WTC11 (cell line): ENCODE results near the gene MBOAT1. TPM values are rescaled to one million over a fixed set of nuclear protein-coding genes. Genes with fewer than 3 reads are reported as not detected.
A peak's percentile ranks its signal among the peaks of the same experiment; 100 is the strongest.

Experiments used
- ATAC-seq: fragments of 200-7000 bp; cut with Tn5 transposase; 2 replicates; pipeline ENCODE4 v1.10.0; 2021; ENCODE audit warnings: mild to moderate bottlenecking, moderate library complexity
- CTCF ChIA-PET: fragments of 300-600 bp; sonication (Branson Sonifier 250); formaldehyde crosslinking; loops from one replicate; lab custom pipeline; 2021; ENCODE audit warnings: antibody characterized with exemption; lab: Charles Lee
- POLR2A ChIA-PET: fragments of 350-600 bp; sonication (Branson Sonifier 250); formaldehyde crosslinking; loops from one replicate; lab custom pipeline; 2021; ENCODE audit warnings: antibody characterized with exemption; lab: Charles Lee
- DNase-seq: peaks from one replicate; pipeline ENCODE4 v3.0.0; 2021; ENCODE audit warnings: low spot score
- H3K27ac Mint-ChIP-seq: 2 replicates; pipeline ENCODE4 v1.8.0; 2021; ENCODE audit warnings: mixed read lengths
- H3K27me3 Mint-ChIP-seq: 2 replicates; pipeline ENCODE4 v1.8.0; 2021; ENCODE audit warnings: low read depth, mild to moderate bottlenecking, moderate library complexity, mixed read lengths
- H3K36me3 Mint-ChIP-seq: 2 replicates; pipeline ENCODE4 v1.8.0; 2021; ENCODE audit warnings: mixed read lengths
- H3K4me1 Mint-ChIP-seq: 2 replicates; pipeline ENCODE4 v1.8.0; 2022; ENCODE audit warnings: mixed read lengths
- H3K4me3 Mint-ChIP-seq: 2 replicates; pipeline ENCODE4 v1.8.0; 2021; ENCODE audit warnings: mild to moderate bottlenecking, moderate library complexity, mixed read lengths
- H3K9me3 Mint-ChIP-seq: 2 replicates; pipeline ENCODE4 v1.8.0; 2021; ENCODE audit warnings: mixed read lengths
- CBFB ChIP-seq: sonication (generic); formaldehyde crosslinking; IDR thresholded peaks from 2 replicates; pipeline ENCODE4 v1.8.1; 2022; ENCODE audit warnings: mild to moderate bottlenecking, low read depth, missing genetic modification reagents
- FOXP1 ChIP-seq: sonication (generic); formaldehyde crosslinking; IDR thresholded peaks from 2 replicates; pipeline ENCODE4 v1.8.0; 2022; ENCODE audit warnings: missing genetic modification reagents, mild to moderate bottlenecking, moderate library complexity, borderline replicate concordance
- GRHL2 ChIP-seq: fragments of 250-450 bp; sonication (Bioruptor Pico); IDR thresholded peaks from 2 replicates; pipeline ENCODE4 v1.8.0; 2022; ENCODE audit warnings: mild to moderate bottlenecking, moderate library complexity; ENCODE audit not compliant: insufficient replicate concordance, severe bottlenecking
- GTF2I ChIP-seq: fragments of 250-450 bp; sonication (Bioruptor Pico); conservative IDR thresholded peaks from 2 replicates; pipeline ENCODE4 v1.4.0; 2021; ENCODE audit warnings: mild to moderate bottlenecking
- JAZF1 ChIP-seq: fragments of 250-450 bp; sonication (Bioruptor Pico); IDR thresholded peaks from 2 replicates; pipeline ENCODE4 v1.9.0; 2021; ENCODE audit warnings: moderate library complexity, mild to moderate bottlenecking, inconsistent platforms
- JUN ChIP-seq: sonication (generic); formaldehyde crosslinking; IDR thresholded peaks from 2 replicates; pipeline ENCODE4 v1.8.0; 2023; ENCODE audit warnings: mild to moderate bottlenecking, missing genetic modification reagents
- NFE2L1 ChIP-seq: sonication (generic); formaldehyde crosslinking; IDR thresholded peaks from 2 replicates; pipeline ENCODE4 v1.8.1; 2023; ENCODE audit warnings: missing genetic modification reagents
- NFYB ChIP-seq: sonication (generic); formaldehyde crosslinking; conservative IDR thresholded peaks from 2 replicates; pipeline ENCODE4 v1.8.0; 2022; ENCODE audit warnings: low read depth, missing genetic modification reagents
- NR1H2 ChIP-seq: sonication (generic); formaldehyde crosslinking; IDR thresholded peaks from 2 replicates; pipeline ENCODE4 v1.9.0; 2021; ENCODE audit warnings: mild to moderate bottlenecking, moderate library complexity, missing genetic modification reagents
- OVOL2 ChIP-seq: fragments of 250-450 bp; sonication (Bioruptor Pico); IDR thresholded peaks from 2 replicates; pipeline ENCODE4 v1.9.0; 2021; ENCODE audit warnings: mild to moderate bottlenecking, borderline replicate concordance
- RELA ChIP-seq: sonication (generic); formaldehyde crosslinking; IDR thresholded peaks from 2 replicates; pipeline ENCODE4 v1.8.1; 2022; ENCODE audit warnings: missing genetic modification reagents, mild to moderate bottlenecking, borderline replicate concordance
- TEAD4 ChIP-seq: sonication (generic); formaldehyde crosslinking; IDR thresholded peaks from 2 replicates; pipeline ENCODE4 v1.8.0; 2022; ENCODE audit warnings: mild to moderate bottlenecking, missing genetic modification reagents
- ZBTB21 ChIP-seq: sonication (generic); formaldehyde crosslinking; IDR thresholded peaks from 2 replicates; pipeline ENCODE4 v1.8.1; 2023; ENCODE audit warnings: mild to moderate bottlenecking, missing genetic modification reagents, borderline replicate concordance
- ZNF121 ChIP-seq: sonication (generic); formaldehyde crosslinking; IDR thresholded peaks from 2 replicates; pipeline ENCODE4 v1.8.0; 2023; ENCODE audit warnings: missing genetic modification reagents
- ZNF138 ChIP-seq: sonication (generic); formaldehyde crosslinking; conservative IDR thresholded peaks from 2 replicates; pipeline ENCODE4 v1.8.1; 2022; ENCODE audit warnings: mild to moderate bottlenecking, moderate library complexity, missing genetic modification reagents
- ZNF396 ChIP-seq: fragments of 250-450 bp; sonication (Bioruptor Pico); IDR thresholded peaks from 2 replicates; pipeline ENCODE4 v1.8.0; 2021; ENCODE audit warnings: mild to moderate bottlenecking, moderate library complexity, borderline replicate concordance
- ZNF416 ChIP-seq: fragments of 250-450 bp; sonication (Bioruptor Pico); IDR thresholded peaks from 2 replicates; pipeline ENCODE4 v1.9.0; 2021; ENCODE audit warnings: mild to moderate bottlenecking, inconsistent platforms
- ZNF671 ChIP-seq: fragments of 250-450 bp; sonication (Bioruptor Pico); IDR thresholded peaks from 2 replicates; pipeline ENCODE4 v1.8.0; 2021; ENCODE audit warnings: mild to moderate bottlenecking
- total RNA-seq: library from RNA; stranded (reverse); gene quantifications from 3 replicates; pipeline ENCODE4 v1.2.3, GENCODE V29; 2021
- TF ChIP-seq, protein P1 (sequence below): fragments of 250-450 bp; sonication (Bioruptor Pico); IDR thresholded peaks from 2 replicates; pipeline ENCODE4 v2.1.2; 2022; ENCODE audit warnings: mild to moderate bottlenecking, moderate library complexity
- TF ChIP-seq, protein P2 (sequence below): sonication (generic); formaldehyde crosslinking; IDR thresholded peaks from 2 replicates; pipeline ENCODE4 v1.8.1; 2023; ENCODE audit warnings: mild to moderate bottlenecking, missing genetic modification reagents
- TF ChIP-seq, protein P3 (sequence below): fragments of 250-450 bp; sonication (Bioruptor Pico); IDR thresholded peaks from 2 replicates; pipeline ENCODE4 v1.9.0; 2021; ENCODE audit warnings: mild to moderate bottlenecking
- TF ChIP-seq, protein P4 (sequence below): sonication (generic); formaldehyde crosslinking; IDR thresholded peaks from 2 replicates; pipeline ENCODE4 v1.8.1; 2022; ENCODE audit warnings: mild to moderate bottlenecking, moderate library complexity, missing genetic modification reagents
- TF ChIP-seq, protein P5 (sequence below): fragments of 250-450 bp; sonication (Bioruptor Pico); IDR thresholded peaks from 2 replicates; pipeline ENCODE4 v1.8.0; 2021; ENCODE audit warnings: mild to moderate bottlenecking
- TF ChIP-seq, protein P6 (sequence below): sonication (generic); formaldehyde crosslinking; conservative IDR thresholded peaks from 2 replicates; pipeline ENCODE4 v1.8.1; 2023; ENCODE audit warnings: mild to moderate bottlenecking, low read depth, missing genetic modification reagents, moderate library complexity

MBOAT1 gene
- total RNA-seq, 1 experiment from 2014 or later = 22.9 TPM

DNA sequence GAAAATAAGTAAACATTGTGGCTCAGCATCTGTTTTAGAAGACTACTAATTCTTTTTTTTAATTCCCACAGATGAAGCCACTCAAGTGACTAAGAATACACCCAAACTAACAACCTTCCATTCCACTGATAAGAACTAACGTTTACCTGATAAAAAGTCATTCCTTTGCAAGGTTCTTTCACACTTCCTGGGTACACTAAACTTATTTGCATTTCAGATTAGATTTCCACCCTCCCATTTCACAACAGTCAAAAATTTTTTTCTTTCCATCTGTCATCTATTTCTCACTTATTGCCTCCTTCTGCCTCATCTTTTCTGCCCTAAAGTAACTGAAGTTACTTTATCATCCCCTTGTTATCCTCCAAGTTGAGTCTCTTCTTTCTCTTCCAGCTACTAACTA, 20.3 kb downstream of the MBOAT1 start:
- TF ChIP-seq ZNF121 (CRISPR knock-in tag) (no peak), NFE2L1 (CRISPR knock-in tag) (no peak), NR1H2 (CRISPR knock-in tag) (no peak), FOXP1 (CRISPR knock-in tag) (no peak), JAZF1 (CRISPR knock-in tag) (no peak), ZNF396 (CRISPR knock-in tag) (no peak), GRHL2 (CRISPR knock-in tag) (no peak), OVOL2 (CRISPR knock-in tag) (no peak), NFYB (no peak), ZBTB21 (CRISPR knock-in tag) (no peak), ZNF671 (CRISPR knock-in tag) (no peak), TEAD4 (CRISPR knock-in tag) (no peak)
- TF ChIP-seq, protein P1, sequence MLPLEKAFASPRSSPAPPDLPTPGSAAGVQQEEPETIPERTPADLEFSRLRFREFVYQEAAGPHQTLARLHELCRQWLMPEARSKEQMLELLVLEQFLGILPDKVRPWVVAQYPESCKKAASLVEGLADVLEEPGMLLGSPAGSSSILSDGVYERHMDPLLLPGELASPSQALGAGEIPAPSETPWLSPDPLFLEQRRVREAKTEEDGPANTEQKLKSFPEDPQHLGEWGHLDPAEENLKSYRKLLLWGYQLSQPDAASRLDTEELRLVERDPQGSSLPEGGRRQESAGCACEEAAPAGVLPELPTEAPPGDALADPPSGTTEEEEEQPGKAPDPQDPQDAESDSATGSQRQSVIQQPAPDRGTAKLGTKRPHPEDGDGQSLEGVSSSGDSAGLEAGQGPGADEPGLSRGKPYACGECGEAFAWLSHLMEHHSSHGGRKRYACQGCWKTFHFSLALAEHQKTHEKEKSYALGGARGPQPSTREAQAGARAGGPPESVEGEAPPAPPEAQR (CRISPR knock-in tag) = no peak
- TF ChIP-seq, protein P2, sequence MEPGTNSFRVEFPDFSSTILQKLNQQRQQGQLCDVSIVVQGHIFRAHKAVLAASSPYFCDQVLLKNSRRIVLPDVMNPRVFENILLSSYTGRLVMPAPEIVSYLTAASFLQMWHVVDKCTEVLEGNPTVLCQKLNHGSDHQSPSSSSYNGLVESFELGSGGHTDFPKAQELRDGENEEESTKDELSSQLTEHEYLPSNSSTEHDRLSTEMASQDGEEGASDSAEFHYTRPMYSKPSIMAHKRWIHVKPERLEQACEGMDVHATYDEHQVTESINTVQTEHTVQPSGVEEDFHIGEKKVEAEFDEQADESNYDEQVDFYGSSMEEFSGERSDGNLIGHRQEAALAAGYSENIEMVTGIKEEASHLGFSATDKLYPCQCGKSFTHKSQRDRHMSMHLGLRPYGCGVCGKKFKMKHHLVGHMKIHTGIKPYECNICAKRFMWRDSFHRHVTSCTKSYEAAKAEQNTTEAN (CRISPR knock-in tag) = no peak
- Mint-ChIP-seq H3K4me3 (no peak overlapping the region), H3K36me3 (peaks cover 41% of the 10 kb centered on the region), H3K4me1 (peaks cover 16% of the 10 kb centered on the region), H3K27ac (peak overlapping the region; percentile 14; the same call in 1 of the 2 replicates), H3K27me3 (no peaks in the 10 kb centered on the region), H3K9me3 (peaks cover 48% of the 10 kb centered on the region)
- DNase-seq (no peak), ATAC-seq (no peak)
- POLR2A ChIA-PET = no interaction called here
- CTCF ChIA-PET = interaction anchor here (1.6 kb wide), 1 partner anchor 65 kb away, joined by 4 read pairs; no protein-coding TSS in a partner anchor

DNA sequence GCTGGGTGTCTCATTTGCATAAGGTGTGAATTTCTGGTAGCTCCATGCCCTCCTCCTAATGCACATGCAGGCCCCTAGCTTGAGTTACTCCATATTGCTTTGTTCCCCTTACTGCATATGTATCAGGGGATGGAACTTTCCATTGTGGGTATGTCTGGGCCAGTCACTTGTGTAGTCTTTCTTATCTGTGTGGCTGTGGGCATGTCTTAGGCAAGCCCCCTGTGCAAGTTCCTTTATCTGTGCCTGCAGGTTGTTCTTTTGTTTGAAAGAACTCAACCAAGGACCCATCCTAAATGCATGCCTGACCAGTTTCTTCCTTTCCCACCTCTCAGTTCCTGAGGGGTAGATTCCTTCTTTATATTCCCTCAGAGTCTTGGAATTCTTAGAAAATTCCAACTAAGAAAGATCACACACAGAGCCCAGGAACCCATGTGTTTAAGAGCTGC, 23.6 kb downstream of the MBOAT1 start:
- Mint-ChIP-seq H3K27me3 (no peaks in the 10 kb centered on the region), H3K4me3 (no peak overlapping the region), H3K9me3 (peaks cover 40% of the 10 kb centered on the region), H3K27ac (no peak overlapping the region), H3K36me3 (peaks cover 41% of the 10 kb centered on the region), H3K4me1 (peaks cover 14% of the 10 kb centered on the region)
- TF ChIP-seq, protein P3, sequence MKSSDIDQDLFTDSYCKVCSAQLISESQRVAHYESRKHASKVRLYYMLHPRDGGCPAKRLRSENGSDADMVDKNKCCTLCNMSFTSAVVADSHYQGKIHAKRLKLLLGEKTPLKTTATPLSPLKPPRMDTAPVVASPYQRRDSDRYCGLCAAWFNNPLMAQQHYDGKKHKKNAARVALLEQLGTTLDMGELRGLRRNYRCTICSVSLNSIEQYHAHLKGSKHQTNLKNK = no peak
- CTCF ChIA-PET = no interaction called here
- peak; percentile 38; the same call in 1 of the 2 replicates for ATAC-seq
- no peak for DNase-seq
- POLR2A ChIA-PET = no interaction called here

DNA sequence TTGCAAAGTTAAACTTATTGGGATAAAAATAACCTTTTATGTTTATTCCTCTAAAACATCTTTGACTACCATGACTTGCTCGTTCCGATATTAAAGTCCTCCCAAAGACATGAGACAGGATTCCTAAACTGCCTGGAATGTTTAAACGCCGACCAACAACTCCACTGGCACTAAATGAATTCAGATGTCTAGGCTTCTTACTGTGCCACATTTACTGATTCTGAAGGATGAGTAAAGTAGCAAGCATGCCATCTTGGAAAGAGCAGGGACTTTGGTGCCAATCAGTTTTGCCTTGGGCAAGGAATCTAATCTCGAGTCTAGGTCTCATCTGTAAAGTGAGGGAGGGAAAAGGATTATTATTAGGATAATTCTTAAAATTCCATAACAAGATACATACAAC, 25.3 kb downstream of the MBOAT1 start:
- Mint-ChIP-seq H3K4me3 (no peak overlapping the region), H3K4me1 (peaks cover 6% of the 10 kb centered on the region), H3K27me3 (no peaks in the 10 kb centered on the region), H3K9me3 (peaks cover 52% of the 10 kb centered on the region), H3K36me3 (peaks cover 52% of the 10 kb centered on the region), H3K27ac (no peak overlapping the region)
- no peak for DNase-seq
- CTCF ChIA-PET = no interaction called here
- no peak for ATAC-seq
- POLR2A ChIA-PET = no interaction called here
- TF ChIP-seq ZNF138 (CRISPR knock-in tag) = no peak
- no peak for TF ChIP-seq ZNF121 (CRISPR knock-in tag)
- no peak for TF ChIP-seq JUN (CRISPR knock-in tag)
- TF ChIP-seq, protein P4, sequence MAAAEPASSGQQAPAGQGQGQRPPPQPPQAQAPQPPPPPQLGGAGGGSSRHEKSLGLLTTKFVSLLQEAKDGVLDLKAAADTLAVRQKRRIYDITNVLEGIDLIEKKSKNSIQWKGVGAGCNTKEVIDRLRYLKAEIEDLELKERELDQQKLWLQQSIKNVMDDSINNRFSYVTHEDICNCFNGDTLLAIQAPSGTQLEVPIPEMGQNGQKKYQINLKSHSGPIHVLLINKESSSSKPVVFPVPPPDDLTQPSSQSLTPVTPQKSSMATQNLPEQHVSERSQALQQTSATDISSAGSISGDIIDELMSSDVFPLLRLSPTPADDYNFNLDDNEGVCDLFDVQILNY (CRISPR knock-in tag) = no peak
- TF ChIP-seq GTF2I (CRISPR knock-in tag) = no peak
- no peak for TF ChIP-seq RELA (CRISPR knock-in tag)
- TF ChIP-seq ZNF416 (CRISPR knock-in tag) = no peak
- TF ChIP-seq CBFB (CRISPR knock-in tag) = no peak
- TF ChIP-seq, protein P5, sequence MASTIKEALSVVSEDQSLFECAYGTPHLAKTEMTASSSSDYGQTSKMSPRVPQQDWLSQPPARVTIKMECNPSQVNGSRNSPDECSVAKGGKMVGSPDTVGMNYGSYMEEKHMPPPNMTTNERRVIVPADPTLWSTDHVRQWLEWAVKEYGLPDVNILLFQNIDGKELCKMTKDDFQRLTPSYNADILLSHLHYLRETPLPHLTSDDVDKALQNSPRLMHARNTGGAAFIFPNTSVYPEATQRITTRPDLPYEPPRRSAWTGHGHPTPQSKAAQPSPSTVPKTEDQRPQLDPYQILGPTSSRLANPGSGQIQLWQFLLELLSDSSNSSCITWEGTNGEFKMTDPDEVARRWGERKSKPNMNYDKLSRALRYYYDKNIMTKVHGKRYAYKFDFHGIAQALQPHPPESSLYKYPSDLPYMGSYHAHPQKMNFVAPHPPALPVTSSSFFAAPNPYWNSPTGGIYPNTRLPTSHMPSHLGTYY = no peak
- TF ChIP-seq, protein P6, sequence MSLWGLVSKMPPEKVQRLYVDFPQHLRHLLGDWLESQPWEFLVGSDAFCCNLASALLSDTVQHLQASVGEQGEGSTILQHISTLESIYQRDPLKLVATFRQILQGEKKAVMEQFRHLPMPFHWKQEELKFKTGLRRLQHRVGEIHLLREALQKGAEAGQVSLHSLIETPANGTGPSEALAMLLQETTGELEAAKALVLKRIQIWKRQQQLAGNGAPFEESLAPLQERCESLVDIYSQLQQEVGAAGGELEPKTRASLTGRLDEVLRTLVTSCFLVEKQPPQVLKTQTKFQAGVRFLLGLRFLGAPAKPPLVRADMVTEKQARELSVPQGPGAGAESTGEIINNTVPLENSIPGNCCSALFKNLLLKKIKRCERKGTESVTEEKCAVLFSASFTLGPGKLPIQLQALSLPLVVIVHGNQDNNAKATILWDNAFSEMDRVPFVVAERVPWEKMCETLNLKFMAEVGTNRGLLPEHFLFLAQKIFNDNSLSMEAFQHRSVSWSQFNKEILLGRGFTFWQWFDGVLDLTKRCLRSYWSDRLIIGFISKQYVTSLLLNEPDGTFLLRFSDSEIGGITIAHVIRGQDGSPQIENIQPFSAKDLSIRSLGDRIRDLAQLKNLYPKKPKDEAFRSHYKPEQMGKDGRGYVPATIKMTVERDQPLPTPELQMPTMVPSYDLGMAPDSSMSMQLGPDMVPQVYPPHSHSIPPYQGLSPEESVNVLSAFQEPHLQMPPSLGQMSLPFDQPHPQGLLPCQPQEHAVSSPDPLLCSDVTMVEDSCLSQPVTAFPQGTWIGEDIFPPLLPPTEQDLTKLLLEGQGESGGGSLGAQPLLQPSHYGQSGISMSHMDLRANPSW (CRISPR knock-in tag) = no peak
